ENCODE results near the gene PTRH2. TPM values are rescaled to one million over a fixed set of nuclear protein-coding genes. Genes with fewer than 3 reads are reported as not detected.
"Not testable (repeated sequence)": the region's sequence is repeated elsewhere in the genome, so short reads cannot be mapped to it uniquely, and the experiment has no call there.

PTRH2 gene
- total and polyA plus RNA-seq, 2 donors: 9.4 to 25.5 TPM

GRCh38 chr17:59675231-59675630 is 32.0 kb downstream of the PTRH2 start:
- 70% methylated on average over 1 of the region's 1 CpG for WGBS

GRCh38 chr17:59671386-59671785 is 35.8 kb downstream of the PTRH2 start:
- H3K4me3 ChIP-seq (ENCODE audit: low read depth, low read length): no peak overlapping the region
- H3K36me3 ChIP-seq (ENCODE audit: insufficient read depth): peaks cover 4% of the 10 kb centered on the region
- 94% methylated on average over 1 of the region's 1 CpG for WGBS

More at GRCh38 chr17:59675231-59675630, 32.0 kb downstream of the PTRH2 start:
- peaks cover 8% of the 10 kb centered on the region for H3K36me3 ChIP-seq (ENCODE audit: insufficient read depth)
- no peaks in the 10 kb centered on the region for H3K4me1 ChIP-seq (ENCODE audit: insufficient read depth)
- no peak for DNase-seq (ENCODE audit: extremely low spot score)
- no peak overlapping the region for H3K4me3 ChIP-seq (ENCODE audit: low read depth, low read length)
- no peak overlapping the region for H3K27ac ChIP-seq (ENCODE audit: low read depth)

GRCh38 chr17:59669944-59670343 is 37.3 kb downstream of the PTRH2 start:
- no peak overlapping the region for H3K27ac ChIP-seq (ENCODE audit: low read depth)
- H3K4me3 ChIP-seq (ENCODE audit: low read depth, low read length): no peak overlapping the region
- no peaks in the 10 kb centered on the region for H3K4me1 ChIP-seq (ENCODE audit: insufficient read depth)
- DNase-seq (ENCODE audit: extremely low spot score): no peak
- WGBS: 98% methylated on average over 1 of the region's 1 CpG
- H3K36me3 ChIP-seq (ENCODE audit: insufficient read depth): peaks cover 8% of the 10 kb centered on the region

More at GRCh38 chr17:59671386-59671785, 35.8 kb downstream of the PTRH2 start:
- no peak for DNase-seq (ENCODE audit: extremely low spot score)
- Histone ChIP-seq H3K4me1 (ENCODE audit: insufficient read depth) (no peaks in the 10 kb centered on the region), H3K27ac (ENCODE audit: low read depth) (no peak overlapping the region)

- no peak for DNase-seq (ENCODE audit: extremely low spot score)
- 71% methylated on average over 1 of the region's 1 CpG for WGBS
- no peaks in the 10 kb centered on the region for H3K4me1 ChIP-seq (ENCODE audit: insufficient read depth)
- H3K27ac ChIP-seq (ENCODE audit: low read depth): no peak overlapping the region
- H3K4me3 ChIP-seq (ENCODE audit: low read depth, low read length): no peak overlapping the region
- H3K36me3 ChIP-seq (ENCODE audit: insufficient read depth): peaks cover 8% of the 10 kb centered on the region
Observed at GRCh38 chr17:59669411-59669810, 37.8 kb downstream of the PTRH2 start.

- Histone ChIP-seq H3K27ac (ENCODE audit: low read depth) (no peak overlapping the region), H3K4me1 (ENCODE audit: insufficient read depth) (no peaks in the 10 kb centered on the region), H3K4me3 (ENCODE audit: low read depth, low read length) (no peak overlapping the region), H3K36me3 (ENCODE audit: insufficient read depth) (peaks cover 8% of the 10 kb centered on the region)
- no peak for DNase-seq (ENCODE audit: extremely low spot score)
- 52% methylated on average over 3 of the region's 3 CpGs for WGBS
Observed at GRCh38 chr17:59668816-59669215, 38.4 kb downstream of the PTRH2 start.

GRCh38 chr17:59666235-59666634 is 41.0 kb downstream of the PTRH2 start:
- Histone ChIP-seq H3K4me3 (ENCODE audit: low read depth, low read length) (no peak overlapping the region), H3K36me3 (ENCODE audit: insufficient read depth) (peaks cover 11% of the 10 kb centered on the region), H3K4me1 (ENCODE audit: insufficient read depth) (no peaks in the 10 kb centered on the region), H3K27ac (ENCODE audit: low read depth) (no peak overlapping the region)
- 82% methylated on average over 5 of the region's 5 CpGs for WGBS
- DNase-seq (ENCODE audit: extremely low spot score): no peak

- not testable (repeated sequence) for DNase-seq (ENCODE audit: extremely low spot score); H3K27ac ChIP-seq (ENCODE audit: low read depth); H3K4me3 ChIP-seq (ENCODE audit: low read depth, low read length); H3K36me3 ChIP-seq (ENCODE audit: insufficient read depth); H3K4me1 ChIP-seq (ENCODE audit: insufficient read depth)
- 92% methylated on average over 7 of the region's 7 CpGs for WGBS
Observed at GRCh38 chr17:59656624-59657023, 50.6 kb downstream of the PTRH2 start.

- Histone ChIP-seq H3K27ac (ENCODE audit: low read depth) (no peak overlapping the region), H3K4me1 (ENCODE audit: insufficient read depth) (no peaks in the 10 kb centered on the region), H3K4me3 (ENCODE audit: low read depth, low read length) (no peak overlapping the region), H3K36me3 (ENCODE audit: insufficient read depth) (peaks cover 2% of the 10 kb centered on the region)
- WGBS: 95% methylated on average over 2 of the region's 2 CpGs
- no peak for DNase-seq (ENCODE audit: extremely low spot score)
Observed at GRCh38 chr17:59652119-59652518, 55.1 kb downstream of the PTRH2 start.

GRCh38 chr17:59651346-59651745 is 55.9 kb downstream of the PTRH2 start:
- no peak overlapping the region for H3K4me3 ChIP-seq (ENCODE audit: low read depth, low read length)
- no peaks in the 10 kb centered on the region for H3K4me1 ChIP-seq (ENCODE audit: insufficient read depth)
- H3K36me3 ChIP-seq (ENCODE audit: insufficient read depth): peaks cover 2% of the 10 kb centered on the region
- no peak overlapping the region for H3K27ac ChIP-seq (ENCODE audit: low read depth)
- DNase-seq (ENCODE audit: extremely low spot score): no peak

GRCh38 chr17:59650642-59651041 is 56.6 kb downstream of the PTRH2 start:
- Histone ChIP-seq H3K27ac (ENCODE audit: low read depth) (no peak overlapping the region), H3K36me3 (ENCODE audit: insufficient read depth) (peaks cover 3% of the 10 kb centered on the region), H3K4me3 (ENCODE audit: low read depth, low read length) (no peak overlapping the region), H3K4me1 (ENCODE audit: insufficient read depth) (no peaks in the 10 kb centered on the region)
- DNase-seq (ENCODE audit: extremely low spot score): no peak
- 97% methylated on average over 1 of the region's 1 CpG for WGBS

- peaks cover 3% of the 10 kb centered on the region for H3K36me3 ChIP-seq (ENCODE audit: insufficient read depth)
- no peak overlapping the region for H3K4me3 ChIP-seq (ENCODE audit: low read depth, low read length)
- H3K27ac ChIP-seq (ENCODE audit: low read depth): no peak overlapping the region
- no peak for DNase-seq (ENCODE audit: extremely low spot score)
- H3K4me1 ChIP-seq (ENCODE audit: insufficient read depth): no peaks in the 10 kb centered on the region
Observed at GRCh38 chr17:59649886-59650285, 57.3 kb downstream of the PTRH2 start.

Other genes with a start within 250 kb of the PTRH2 start
- gene DHX40, start 141.8 kb downstream of the PTRH2 start, total RNA-seq: 87.1 TPM
- gene DHX40, start 141.8 kb downstream of the PTRH2 start, polyA plus RNA-seq: 30.3 TPM
- gene CLTC, start 87.5 kb downstream of the PTRH2 start, total RNA-seq: 405 TPM
- 110 TPM for gene CLTC, start 87.5 kb downstream of the PTRH2 start, polyA plus RNA-seq
- 231 TPM for gene VMP1, start 224 bp upstream of the PTRH2 start, total RNA-seq
- gene VMP1, start 224 bp upstream of the PTRH2 start, polyA plus RNA-seq: 157 TPM
- 15.9 TPM for gene TUBD1, start 185.5 kb upstream of the PTRH2 start, total RNA-seq
- 8.4 TPM for gene TUBD1, start 185.5 kb upstream of the PTRH2 start, polyA plus RNA-seq
- 61.8 TPM for gene RPS6KB1, start 185.7 kb upstream of the PTRH2 start, total RNA-seq
- 13.2 TPM for gene RPS6KB1, start 185.7 kb upstream of the PTRH2 start, polyA plus RNA-seq

Measured in urinary bladder (tissue), 4 donors.